ENCODE results near the gene RUNX3. TPM values are rescaled to one million over a fixed set of nuclear protein-coding genes. Genes with fewer than 3 reads are reported as not detected.

RUNX3 gene
- total and polyA plus RNA-seq, 9 donors: 0.23 to 1.9 (median 0.83) TPM

DNA sequence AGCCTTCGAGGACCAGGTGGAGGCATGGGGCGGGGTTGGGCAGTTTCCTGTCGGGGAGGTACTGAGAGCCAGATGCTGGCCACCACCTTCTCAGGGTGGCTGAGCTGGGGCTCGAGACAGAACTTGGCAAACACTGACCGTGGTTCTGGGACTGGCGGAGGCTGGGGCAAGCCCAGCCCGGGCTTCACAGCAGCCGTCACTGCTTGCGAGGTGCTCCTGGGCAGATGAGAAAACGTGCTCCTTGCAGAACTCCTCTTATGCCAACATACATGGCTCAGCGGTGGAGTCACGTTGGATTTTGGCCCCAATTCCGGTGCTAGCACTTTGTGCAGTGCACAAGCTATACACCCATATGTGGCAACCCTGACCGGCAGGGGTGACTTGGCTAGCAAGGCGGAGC is 69.2 kb downstream of the RUNX3 start:
- no peaks in the 10 kb centered on the region for H3K9me3 ChIP-seq
- H3K4me1 ChIP-seq (ENCODE audit: insufficient read depth): no peaks in the 10 kb centered on the region
- DNase-seq: no peak
- intact Hi-C loops (cut with DNase I): loop anchor here in 1 of 4 donors (5.0 kb wide), 1 partner anchor 336 kb away; no protein-coding TSS in a partner anchor
- H3K36me3 ChIP-seq: no peaks in the 10 kb centered on the region
- WGBS, 3 donors: 79 to 87% (median 85%) methylated on average over 15 of the region's 15 CpGs
- no peak overlapping the region for H3K4me3 ChIP-seq
- no peak for TF ChIP-seq EP300 (IDR thresholded peaks at IDR 0.05)
- TF ChIP-seq, protein P1, sequence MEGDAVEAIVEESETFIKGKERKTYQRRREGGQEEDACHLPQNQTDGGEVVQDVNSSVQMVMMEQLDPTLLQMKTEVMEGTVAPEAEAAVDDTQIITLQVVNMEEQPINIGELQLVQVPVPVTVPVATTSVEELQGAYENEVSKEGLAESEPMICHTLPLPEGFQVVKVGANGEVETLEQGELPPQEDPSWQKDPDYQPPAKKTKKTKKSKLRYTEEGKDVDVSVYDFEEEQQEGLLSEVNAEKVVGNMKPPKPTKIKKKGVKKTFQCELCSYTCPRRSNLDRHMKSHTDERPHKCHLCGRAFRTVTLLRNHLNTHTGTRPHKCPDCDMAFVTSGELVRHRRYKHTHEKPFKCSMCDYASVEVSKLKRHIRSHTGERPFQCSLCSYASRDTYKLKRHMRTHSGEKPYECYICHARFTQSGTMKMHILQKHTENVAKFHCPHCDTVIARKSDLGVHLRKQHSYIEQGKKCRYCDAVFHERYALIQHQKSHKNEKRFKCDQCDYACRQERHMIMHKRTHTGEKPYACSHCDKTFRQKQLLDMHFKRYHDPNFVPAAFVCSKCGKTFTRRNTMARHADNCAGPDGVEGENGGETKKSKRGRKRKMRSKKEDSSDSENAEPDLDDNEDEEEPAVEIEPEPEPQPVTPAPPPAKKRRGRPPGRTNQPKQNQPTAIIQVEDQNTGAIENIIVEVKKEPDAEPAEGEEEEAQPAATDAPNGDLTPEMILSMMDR (IDR thresholded peaks at IDR 0.05): no peak
- no peak for TF ChIP-seq POLR2A (IDR thresholded peaks at IDR 0.05)
- no peak overlapping the region for H3K27ac ChIP-seq
- no peaks in the 10 kb centered on the region for H3K27me3 ChIP-seq

DNA sequence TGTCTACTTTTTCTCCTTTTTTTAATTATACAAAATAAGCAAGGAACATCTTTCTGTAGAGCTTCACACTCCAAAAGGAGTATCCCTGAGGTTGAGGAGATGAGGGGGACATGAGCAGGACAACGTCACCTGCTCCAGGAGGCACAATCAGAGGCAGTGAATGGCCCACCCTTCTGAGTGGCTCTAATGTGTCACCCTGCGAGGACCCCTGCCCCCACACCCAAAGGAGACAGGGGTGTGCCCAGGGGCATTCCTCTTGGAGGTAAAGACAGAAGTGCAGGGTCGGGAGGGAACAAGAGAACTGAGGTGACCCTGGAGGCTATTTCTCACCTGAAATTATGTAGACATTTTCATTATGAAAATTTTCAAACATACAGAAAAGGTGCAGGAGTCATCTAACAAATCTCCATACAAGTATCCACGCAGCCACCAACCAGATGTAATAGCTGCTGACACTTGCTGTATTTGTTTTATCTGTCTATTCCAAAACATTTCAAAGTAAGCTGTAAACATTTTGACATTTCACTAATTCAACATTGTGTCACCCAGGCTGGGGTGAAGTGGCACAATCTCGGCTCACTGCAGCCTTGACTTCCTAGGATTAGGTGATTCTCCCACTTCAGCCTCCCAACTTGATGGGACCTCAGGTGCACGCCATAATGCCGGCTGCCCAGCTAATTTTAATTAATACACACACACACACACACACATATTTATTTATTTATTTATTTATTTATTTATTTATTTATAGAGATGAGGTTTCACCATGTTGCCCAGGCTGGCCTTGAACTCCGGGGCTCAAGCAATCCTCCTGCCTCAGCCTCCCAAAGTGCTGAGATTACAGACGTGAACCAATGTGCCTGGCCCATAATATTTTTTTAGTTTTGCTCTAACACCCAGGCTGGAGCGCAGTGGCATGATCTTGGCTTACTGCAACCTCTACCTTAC is 70.7 kb downstream of the RUNX3 start:
- Histone ChIP-seq H3K4me1 (ENCODE audit: insufficient read depth) (no peaks in the 10 kb centered on the region), H3K36me3 (no peaks in the 10 kb centered on the region), H3K27me3 (no peaks in the 10 kb centered on the region), H3K27ac (no peak overlapping the region), H3K9me3 (no peaks in the 10 kb centered on the region), H3K4me3 (no peak overlapping the region)
- DNase-seq: no peak
- TF ChIP-seq EP300 (IDR thresholded peaks at IDR 0.05) (no peak), POLR2A (IDR thresholded peaks at IDR 0.05) (no peak)
- TF ChIP-seq, protein P1 (IDR thresholded peaks at IDR 0.05): no peak
- 68 to 79% (median 73%) methylated on average over 10 of the region's 10 CpGs for WGBS, 3 donors
- intact Hi-C loops (cut with DNase I): loop anchor here in 2 of 4 donors (5.0 kb wide), 2 partner anchors 303 to 338 kb away; no protein-coding TSS in a partner anchor

DNA sequence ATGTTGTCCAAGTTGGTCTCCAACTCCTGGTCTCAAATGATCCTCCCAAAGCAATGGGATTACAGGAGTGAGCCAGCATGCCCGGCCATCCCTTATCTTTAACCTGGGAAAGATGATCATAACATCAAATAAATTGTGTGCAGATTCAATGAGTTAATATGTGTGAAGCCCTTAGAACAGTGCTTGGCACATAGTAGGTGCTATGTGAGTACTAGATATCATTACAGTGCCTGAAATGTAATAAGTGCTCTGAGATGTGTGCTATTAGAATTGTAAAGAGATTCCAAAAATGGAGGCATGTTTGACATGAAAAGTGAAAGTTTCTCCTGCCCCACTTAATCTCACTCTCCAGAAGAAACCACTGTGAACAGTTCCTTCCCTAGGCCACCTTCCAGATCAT is 71.8 kb downstream of the RUNX3 start:
- Histone ChIP-seq H3K4me3 (no peak overlapping the region), H3K27ac (no peak overlapping the region), H3K36me3 (no peaks in the 10 kb centered on the region), H3K27me3 (no peaks in the 10 kb centered on the region), H3K9me3 (no peaks in the 10 kb centered on the region), H3K4me1 (ENCODE audit: insufficient read depth) (no peaks in the 10 kb centered on the region)
- TF ChIP-seq EP300 (IDR thresholded peaks at IDR 0.05) (no peak), POLR2A (IDR thresholded peaks at IDR 0.05) (no peak)
- TF ChIP-seq, protein P1 (IDR thresholded peaks at IDR 0.05): no peak
- intact Hi-C loops (cut with DNase I): loop anchor here in 1 of 4 donors (5.0 kb wide), 1 partner anchor 304 kb away; no protein-coding TSS in a partner anchor
- no peak for DNase-seq
- 62 to 80% (median 64%) methylated on average over 1 of the region's 1 CpG for WGBS, 3 donors

DNA sequence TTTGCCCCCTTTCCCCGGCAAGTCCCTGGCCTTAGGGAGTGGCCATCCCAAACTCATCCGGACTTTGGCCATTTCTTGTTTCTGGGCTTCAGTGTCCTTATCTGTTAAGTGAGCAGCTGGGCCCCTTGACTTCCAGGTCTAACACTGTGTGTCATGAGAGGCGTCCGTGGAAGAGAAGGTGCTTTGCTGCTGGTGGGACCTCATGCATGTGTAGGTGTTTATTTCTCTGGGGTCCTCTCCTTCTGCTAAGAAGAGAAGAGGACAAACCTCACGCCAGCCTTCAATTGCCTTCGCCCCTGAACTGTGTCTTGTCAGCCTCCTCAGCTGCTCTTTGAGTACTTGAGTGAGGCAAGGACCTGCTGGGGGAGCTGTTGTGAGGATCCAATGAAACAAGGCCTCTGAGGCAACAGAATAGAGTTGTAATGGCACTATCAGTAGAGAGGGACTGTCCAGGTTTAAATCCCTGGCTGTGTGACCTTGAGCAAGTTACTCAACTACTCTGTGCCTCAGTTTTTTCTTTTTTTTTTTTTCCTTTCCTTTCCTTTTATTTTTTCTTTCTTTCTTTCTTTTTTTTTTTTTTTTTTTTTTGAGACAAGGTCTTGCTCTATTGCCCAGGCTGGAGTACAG is 72.5 kb downstream of the RUNX3 start:
- TF ChIP-seq, protein P1 (IDR thresholded peaks at IDR 0.05): no peak
- TF ChIP-seq EP300 (IDR thresholded peaks at IDR 0.05): no peak
- no peak for TF ChIP-seq POLR2A (IDR thresholded peaks at IDR 0.05)
- Histone ChIP-seq H3K9me3 (no peaks in the 10 kb centered on the region), H3K4me3 (no peak overlapping the region), H3K36me3 (no peaks in the 10 kb centered on the region), H3K27ac (no peak overlapping the region), H3K4me1 (ENCODE audit: insufficient read depth) (no peaks in the 10 kb centered on the region), H3K27me3 (no peaks in the 10 kb centered on the region)
- 70 to 78% (median 78%) methylated on average over 6 of the region's 6 CpGs for WGBS, 3 donors
- no peak for DNase-seq
- intact Hi-C loops (cut with DNase I): loop anchor here in 1 of 4 donors (5.0 kb wide), 1 partner anchor 305 kb away; no protein-coding TSS in a partner anchor
